AG08396 (cell line): ENCODE results near the gene DYRK3.
A peak's percentile ranks its signal among the peaks of the same experiment; 100 is the strongest.

Source experiments
- DNase-seq: peaks from one replicate; pipeline ENCODE4 v3.0.0; 2012; ENCODE audit warnings: low spot score, mixed read lengths

Gene DYRK3

GRCh38 chr1:206661161-206661820 is 26.0 kb downstream of the DYRK3 start:
- DNase-seq: no peak

- no peak for DNase-seq
These were observed 27.2 kb downstream of the DYRK3 start for GRCh38 chr1:206662396-206663092.

- no peak for DNase-seq
These were observed 28.0 kb downstream of the DYRK3 start for GRCh38 chr1:206663362-206663761.

GRCh38 chr1:206663832-206664652 is 28.7 kb downstream of the DYRK3 start:
- peak; percentile 77 for DNase-seq

GRCh38 chr1:206664740-206665139 is 29.4 kb downstream of the DYRK3 start:
- DNase-seq: no peak

- DNase-seq: no peak
These were observed 30.8 kb downstream of the DYRK3 start for GRCh38 chr1:206666031-206666561.

- DNase-seq: no peak
These were observed 31.8 kb downstream of the DYRK3 start for GRCh38 chr1:206666954-206667665.

GRCh38 chr1:206668351-206668750 is 33.0 kb downstream of the DYRK3 start:
- DNase-seq: no peak

- no peak for DNase-seq
These were observed 33.6 kb downstream of the DYRK3 start for GRCh38 chr1:206668874-206669410.

- DNase-seq: no peak
These were observed 36.8 kb downstream of the DYRK3 start for GRCh38 chr1:206672011-206672688.

GRCh38 chr1:206672844-206673758 is 37.8 kb downstream of the DYRK3 start:
- no peak for DNase-seq

- no peak for DNase-seq
These were observed 38.9 kb downstream of the DYRK3 start for GRCh38 chr1:206674236-206674635.

GRCh38 chr1:206674745-206675175 is 39.4 kb downstream of the DYRK3 start:
- DNase-seq: peak; percentile 91

- DNase-seq: no peak
These were observed 41.2 kb downstream of the DYRK3 start for GRCh38 chr1:206676499-206676898.

GRCh38 chr1:206678490-206678889 is 43.2 kb downstream of the DYRK3 start:
- DNase-seq: no peak

GRCh38 chr1:206679738-206680211 is 44.4 kb downstream of the DYRK3 start:
- no peak for DNase-seq

- no peak for DNase-seq
These were observed 44.9 kb downstream of the DYRK3 start for GRCh38 chr1:206680279-206680678.

- no peak for DNase-seq
These were observed 46.0 kb downstream of the DYRK3 start for GRCh38 chr1:206681359-206681758.

- no peak for DNase-seq
These were observed 46.8 kb downstream of the DYRK3 start for GRCh38 chr1:206682111-206682510.

- no peak for DNase-seq
These were observed 48.0 kb downstream of the DYRK3 start for GRCh38 chr1:206683313-206683712.
